Neural progenitor cell (in vitro differentiated cells): Measurements from ENCODE around the gene TNFRSF21. TPM values are rescaled to one million over a fixed set of nuclear protein-coding genes. Genes with fewer than 3 reads are reported as not detected.

ENCODE experiments used
- DNase-seq: peaks from one replicate; pipeline ENCODE4 v3.0.0-alpha.2; 2016; ENCODE audit warnings: low spot score
- H2AFZ ChIP-seq: fragments of 200-600 bp; sonication (generic); replicated peaks from 2 replicates; pipeline ENCODE4 v1.6.1; 2016; ENCODE audit warnings: antibody characterized with exemption
- H3F3A ChIP-seq: fragments of 200-600 bp; sonication (generic); 2 replicates; pipeline ENCODE4 v1.6.1; 2016; ENCODE audit warnings: antibody characterized with exemption, low read depth
- H3K27ac ChIP-seq: fragments of 200-600 bp; sonication (generic); 2 replicates; pipeline ENCODE4 v1.5.1; 2016; ENCODE audit warnings: mild to moderate bottlenecking
- H3K27me3 ChIP-seq: fragments of 200-600 bp; sonication (generic); 2 replicates; pipeline ENCODE4 v1.6.1; 2016; ENCODE audit warnings: mild to moderate bottlenecking, moderate library complexity
- H3K36me3 ChIP-seq: fragments of 200-600 bp; sonication (generic); 2 replicates; pipeline ENCODE4 v1.5.1; 2016
- H3K4me1 ChIP-seq: fragments of 200-600 bp; sonication (generic); 2 replicates; pipeline ENCODE4 v1.6.1; 2016; ENCODE audit warnings: mixed run types
- H3K4me2 ChIP-seq: fragments of 200-600 bp; sonication (generic); 2 replicates; pipeline ENCODE4 v1.6.1; 2016
- H3K4me3 ChIP-seq: fragments of 200-600 bp; sonication (generic); 2 replicates; pipeline ENCODE4 v1.5.1; 2016
- H3K79me2 ChIP-seq: fragments of 200-600 bp; sonication (generic); 2 replicates; pipeline ENCODE4 v1.6.1; 2016; ENCODE audit warnings: low read depth
- H3K9ac ChIP-seq: fragments of 200-600 bp; sonication (generic); 2 replicates; pipeline ENCODE4 v1.6.1; 2016
- H3K9me3 ChIP-seq: fragments of 200-600 bp; sonication (generic); 2 replicates; pipeline ENCODE4 v1.5.1; 2016; ENCODE audit warnings: low read depth
- H4K20me1 ChIP-seq: fragments of 200-600 bp; sonication (generic); 2 replicates; pipeline ENCODE4 v1.6.1; 2016; ENCODE audit warnings: low read depth
- H3K27ac Mint-ChIP-seq: 3 replicates; pipeline ENCODE4 v1.8.0; 2021; ENCODE audit warnings: mixed read lengths
- H3K27me3 Mint-ChIP-seq: 2 replicates; pipeline ENCODE4 v1.8.0; 2022; ENCODE audit warnings: low read depth, mild to moderate bottlenecking, inconsistent platforms, moderate library complexity, mixed read lengths; ENCODE audit not compliant: insufficient read depth
- H3K36me3 Mint-ChIP-seq: 3 replicates; pipeline ENCODE4 v1.8.0; 2021; ENCODE audit warnings: mixed read lengths
- H3K4me1 Mint-ChIP-seq: 3 replicates; pipeline ENCODE4 v1.8.0; 2021; ENCODE audit warnings: mixed read lengths
- H3K4me3 Mint-ChIP-seq: 3 replicates; pipeline ENCODE4 v1.8.0; 2021; ENCODE audit warnings: mild to moderate bottlenecking, moderate library complexity, mixed read lengths
- H3K9me3 Mint-ChIP-seq: 3 replicates; pipeline ENCODE4 v1.8.0; 2020; ENCODE audit warnings: mixed read lengths
- EZH2 ChIP-seq: fragments of 200-600 bp; sonication (generic); IDR thresholded peaks from 2 replicates; pipeline ENCODE4 v1.6.1; 2017; ENCODE audit warnings: antibody characterized with exemption, mild to moderate bottlenecking, moderate library complexity
- EZH2phosphoT487 ChIP-seq: fragments of 200-600 bp; sonication (generic); IDR thresholded peaks from 2 replicates; pipeline ENCODE4 v1.6.1; 2017; ENCODE audit warnings: antibody characterized with exemption
- total RNA-seq: library from RNA; depleted of rRNA; stranded (reverse); fragments of >200 nt; gene quantifications from 2 replicates; pipeline ENCODE4 v1.2.3, GENCODE V29; 2015; ENCODE audit warnings: low replicate concordance
- TF ChIP-seq, protein P1 (sequence below): fragments of 200-600 bp; sonication (generic); IDR thresholded peaks from 2 replicates; pipeline ENCODE4 v1.5.1; 2017; ENCODE audit warnings: antibody characterized with exemption, mild to moderate bottlenecking

The TNFRSF21 gene
- total RNA-seq, 1 donor from 2014 or later, result 16.9 TPM

DNA sequence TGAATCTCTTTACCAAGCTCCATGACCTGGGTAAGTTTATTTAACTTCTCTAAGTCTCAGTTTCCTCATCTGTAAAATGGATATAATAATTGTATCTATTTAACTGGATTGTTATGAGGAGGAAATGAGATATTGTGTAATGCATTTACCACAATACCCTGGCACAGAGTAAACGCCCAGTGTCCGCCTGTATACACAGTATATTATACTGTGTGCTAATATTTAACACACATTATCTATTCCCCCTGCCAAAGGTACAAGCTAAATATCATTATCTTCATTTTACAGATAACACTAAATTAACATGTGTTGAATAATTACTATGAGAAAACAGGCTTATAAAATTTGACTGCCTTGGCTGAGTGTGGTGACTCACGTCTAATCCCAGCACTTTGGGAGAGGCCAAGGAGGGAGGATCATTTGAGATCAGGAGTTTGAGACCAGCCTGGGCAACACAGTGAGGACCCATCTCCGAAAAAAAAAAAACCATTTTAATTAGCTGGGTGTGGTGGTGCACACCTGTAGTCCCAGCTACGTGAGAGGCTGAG, 38.7 kb upstream of the TNFRSF21 start:
- no peak for TF ChIP-seq EZH2phosphoT487
- no peak for TF ChIP-seq EZH2
- TF ChIP-seq, protein P1, sequence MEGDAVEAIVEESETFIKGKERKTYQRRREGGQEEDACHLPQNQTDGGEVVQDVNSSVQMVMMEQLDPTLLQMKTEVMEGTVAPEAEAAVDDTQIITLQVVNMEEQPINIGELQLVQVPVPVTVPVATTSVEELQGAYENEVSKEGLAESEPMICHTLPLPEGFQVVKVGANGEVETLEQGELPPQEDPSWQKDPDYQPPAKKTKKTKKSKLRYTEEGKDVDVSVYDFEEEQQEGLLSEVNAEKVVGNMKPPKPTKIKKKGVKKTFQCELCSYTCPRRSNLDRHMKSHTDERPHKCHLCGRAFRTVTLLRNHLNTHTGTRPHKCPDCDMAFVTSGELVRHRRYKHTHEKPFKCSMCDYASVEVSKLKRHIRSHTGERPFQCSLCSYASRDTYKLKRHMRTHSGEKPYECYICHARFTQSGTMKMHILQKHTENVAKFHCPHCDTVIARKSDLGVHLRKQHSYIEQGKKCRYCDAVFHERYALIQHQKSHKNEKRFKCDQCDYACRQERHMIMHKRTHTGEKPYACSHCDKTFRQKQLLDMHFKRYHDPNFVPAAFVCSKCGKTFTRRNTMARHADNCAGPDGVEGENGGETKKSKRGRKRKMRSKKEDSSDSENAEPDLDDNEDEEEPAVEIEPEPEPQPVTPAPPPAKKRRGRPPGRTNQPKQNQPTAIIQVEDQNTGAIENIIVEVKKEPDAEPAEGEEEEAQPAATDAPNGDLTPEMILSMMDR, result no peak
- H3K36me3 ChIP-seq, result no peaks in the 10 kb centered on the region

DNA sequence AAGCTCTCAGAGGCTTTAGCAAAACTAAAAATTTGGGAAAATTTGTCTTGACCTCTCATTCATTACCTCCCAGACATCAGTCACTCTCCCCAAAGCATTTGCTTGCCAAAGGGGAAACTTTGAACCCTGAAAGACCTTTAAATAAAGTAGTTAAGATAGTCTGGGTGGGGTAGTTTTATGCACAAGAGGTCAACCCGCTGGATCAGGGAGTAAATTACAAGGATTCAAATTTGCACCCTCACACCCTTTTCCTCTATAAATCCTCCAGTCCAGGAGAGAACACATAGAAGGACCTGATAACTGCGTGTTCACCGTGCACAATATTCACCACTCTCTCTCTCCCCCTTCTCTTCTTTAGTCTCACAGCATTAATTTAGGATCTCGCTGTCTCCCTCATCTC, 36.1 kb upstream of the TNFRSF21 start:
- H3K9ac ChIP-seq, result no peak overlapping the region
- H3K9me3 ChIP-seq, result no peaks in the 10 kb centered on the region
- H3K27me3 ChIP-seq, result no peaks in the 10 kb centered on the region

More for the DNA sequence above, 38.7 kb upstream of the TNFRSF21 start:
- Mint-ChIP-seq H3K4me3 (no peak overlapping the region), H3K4me1 (no peaks in the 10 kb centered on the region), H3K27ac (no peak overlapping the region), H3K27me3 (peaks cover 5% of the 10 kb centered on the region), H3K9me3 (no peaks in the 10 kb centered on the region), H3K36me3 (no peaks in the 10 kb centered on the region)
- Histone ChIP-seq H3K4me3 (no peak overlapping the region), H3K4me2 (no peak overlapping the region), H3K4me1 (no peaks in the 10 kb centered on the region), H3K79me2 (no peaks in the 10 kb centered on the region), H3F3A (no peaks in the 10 kb centered on the region), H4K20me1 (no peaks in the 10 kb centered on the region), H2AFZ (no peak overlapping the region), H3K27me3 (no peaks in the 10 kb centered on the region), H3K27ac (no peak overlapping the region), H3K9me3 (no peaks in the 10 kb centered on the region), H3K9ac (no peak overlapping the region)
- DNase-seq, result no peak

DNA sequence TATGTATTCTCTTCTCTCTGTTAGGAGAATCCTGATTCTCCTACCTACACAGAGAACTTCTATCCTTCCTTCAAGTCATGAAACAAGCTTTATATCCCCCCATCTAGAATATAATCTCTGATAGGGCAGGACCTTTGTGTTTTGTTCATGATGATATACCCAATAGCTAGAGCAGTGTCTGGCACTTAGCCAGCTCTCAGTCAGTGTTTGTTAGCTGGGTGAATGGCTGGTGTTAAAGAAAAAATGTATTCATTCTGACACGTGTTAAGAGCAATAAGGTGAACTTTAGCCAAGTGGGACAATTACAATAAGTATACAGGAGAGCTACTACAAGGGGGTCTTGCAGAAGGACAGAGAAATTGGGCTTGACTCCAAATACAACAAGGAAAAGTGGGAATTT, 34.3 kb upstream of the TNFRSF21 start:
- no peaks in the 10 kb centered on the region for H3K79me2 ChIP-seq
- no peak overlapping the region for H2AFZ ChIP-seq
- H3K4me3 Mint-ChIP-seq, result no peak overlapping the region
- H3K27me3 Mint-ChIP-seq, result peaks cover 2% of the 10 kb centered on the region
- H3K9me3 ChIP-seq, result no peaks in the 10 kb centered on the region
- no peaks in the 10 kb centered on the region for H3K36me3 ChIP-seq
- no peaks in the 10 kb centered on the region for H3K9me3 Mint-ChIP-seq
- H3F3A ChIP-seq, result no peaks in the 10 kb centered on the region
- no peak overlapping the region for H3K4me2 ChIP-seq
- no peak overlapping the region for H3K27ac ChIP-seq
- no peak overlapping the region for H3K9ac ChIP-seq
- TF ChIP-seq, protein P1, result no peak
- no peak for TF ChIP-seq EZH2phosphoT487
- TF ChIP-seq EZH2, result no peak
- no peaks in the 10 kb centered on the region for H3K27me3 ChIP-seq
- no peaks in the 10 kb centered on the region for H4K20me1 ChIP-seq
- no peaks in the 10 kb centered on the region for H3K4me1 ChIP-seq
- H3K4me1 Mint-ChIP-seq, result no peaks in the 10 kb centered on the region
- H3K36me3 Mint-ChIP-seq, result no peaks in the 10 kb centered on the region
- H3K4me3 ChIP-seq, result no peak overlapping the region
- no peak overlapping the region for H3K27ac Mint-ChIP-seq
- no peak for DNase-seq

More for the DNA sequence above, 36.1 kb upstream of the TNFRSF21 start:
- Histone ChIP-seq H3K27ac (no peak overlapping the region), H3F3A (no peaks in the 10 kb centered on the region), H3K4me1 (no peaks in the 10 kb centered on the region), H3K36me3 (no peaks in the 10 kb centered on the region), H3K4me2 (no peak overlapping the region), H3K79me2 (no peaks in the 10 kb centered on the region), H3K4me3 (no peak overlapping the region), H2AFZ (no peak overlapping the region), H4K20me1 (no peaks in the 10 kb centered on the region)
- no peak for DNase-seq
- Mint-ChIP-seq H3K4me3 (no peak overlapping the region), H3K36me3 (no peaks in the 10 kb centered on the region), H3K4me1 (no peaks in the 10 kb centered on the region), H3K27ac (no peak overlapping the region), H3K27me3 (peaks cover 3% of the 10 kb centered on the region), H3K9me3 (no peaks in the 10 kb centered on the region)
- TF ChIP-seq, protein P1, result no peak
- TF ChIP-seq EZH2phosphoT487 (no peak), EZH2 (no peak)
